Stimulated activated CD4-positive, alpha-beta T cell treated with anti-CD3 and anti-CD28 coated beads, Interleukin-1b, Interleukin-23, amount 100 ng/mL, for 4 hours (primary cell): Measurements from ENCODE around the gene RBM39.
"Not testable (repeated sequence)": the region's sequence is repeated elsewhere in the genome, so short reads cannot be mapped to it uniquely, and the experiment has no call there.

Source experiments
- DNase-seq, 2 donors: peaks; one replicate each; pipeline ENCODE4 v3.0.0-alpha.2; 2020; ENCODE audit warnings: low read depth in 2 of 2

Gene RBM39

GRCh38 chr20:35726842-35727711, 15.0 kb downstream of the RBM39 start:
- DNase-seq: no peak

GRCh38 chr20:35724321-35725230, 17.5 kb downstream of the RBM39 start:
- no peak for DNase-seq

GRCh38 chr20:35723652-35724320, 18.3 kb downstream of the RBM39 start:
- not testable (repeated sequence) for DNase-seq

GRCh38 chr20:35723275-35723639, 18.8 kb downstream of the RBM39 start:
- DNase-seq: not testable (repeated sequence)

GRCh38 chr20:35721621-35722020, 20.4 kb downstream of the RBM39 start:
- no peak for DNase-seq

- DNase-seq: no peak
Observed at GRCh38 chr20:35721219-35721618, 20.8 kb downstream of the RBM39 start.

- no peak for DNase-seq
Observed at GRCh38 chr20:35720165-35721123, 21.6 kb downstream of the RBM39 start.

- no peak for DNase-seq
Observed at GRCh38 chr20:35719717-35720116, 22.3 kb downstream of the RBM39 start.

- no peak for DNase-seq
Observed at GRCh38 chr20:35718972-35719635, 23.0 kb downstream of the RBM39 start.

- DNase-seq: not testable (repeated sequence)
Observed at GRCh38 chr20:35718321-35718720, 23.7 kb downstream of the RBM39 start.

- DNase-seq: no peak
Observed at GRCh38 chr20:35716330-35716729, 25.7 kb downstream of the RBM39 start.

GRCh38 chr20:35715652-35716051, 26.4 kb downstream of the RBM39 start:
- DNase-seq: no peak

- DNase-seq: no peak
Observed at GRCh38 chr20:35714127-35714526, 27.9 kb downstream of the RBM39 start.

GRCh38 chr20:35713120-35713519, 28.9 kb downstream of the RBM39 start:
- not testable (repeated sequence) for DNase-seq

GRCh38 chr20:35711588-35712209, 30.4 kb downstream of the RBM39 start:
- DNase-seq: no peak

- DNase-seq: no peak
Observed at GRCh38 chr20:35710884-35711587, 31.0 kb downstream of the RBM39 start.

GRCh38 chr20:35710039-35710438, 32.0 kb downstream of the RBM39 start:
- no peak for DNase-seq

GRCh38 chr20:35709259-35709658, 32.8 kb downstream of the RBM39 start:
- no peak for DNase-seq

- DNase-seq: no peak
Observed at GRCh38 chr20:35708502-35708901, 33.6 kb downstream of the RBM39 start.
